Fibroblast of peridontal ligament (primary cell): ENCODE data around the gene GATC.
"Not testable (repeated sequence)": the region's sequence is repeated elsewhere in the genome, so short reads cannot be mapped to it uniquely, and the experiment has no call there.

Source experiments
- DNase-seq: peaks from one replicate; pipeline ENCODE4 v3.0.0-alpha.2; 2010; ENCODE audit errors: extremely low read depth

Gene GATC

DNA sequence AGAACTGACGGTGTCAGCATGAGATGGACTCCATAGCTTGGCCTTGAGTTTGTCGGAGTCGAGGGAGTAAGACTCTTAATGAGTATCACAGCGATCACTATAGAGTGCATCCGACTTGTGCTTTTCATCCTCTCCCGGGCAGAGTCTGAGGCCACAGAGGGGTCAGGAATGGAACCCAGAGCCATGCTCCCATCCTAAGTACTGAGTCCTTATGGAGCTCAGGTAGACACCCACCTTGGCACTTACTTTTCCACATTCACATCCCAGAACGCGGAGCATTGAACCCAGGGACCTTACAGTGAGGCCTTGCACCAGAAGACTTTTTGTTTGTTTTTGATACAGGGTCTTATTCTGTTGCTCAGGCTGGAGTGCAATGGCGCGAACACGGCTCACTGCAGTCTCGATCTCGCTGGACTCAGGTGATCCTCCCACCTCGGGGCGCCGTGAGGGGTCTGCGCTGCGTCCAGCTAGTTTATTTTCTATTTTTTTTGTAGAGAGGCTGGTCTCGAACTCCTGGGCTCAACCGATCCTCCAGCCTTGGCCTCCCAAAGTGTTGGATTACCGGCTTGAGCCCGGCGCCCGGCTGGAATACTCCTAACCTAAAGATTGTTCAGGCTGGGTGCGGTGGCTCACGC lies 24.0 kb downstream of the GATC start:
- peak; percentile 37 for DNase-seq

DNA sequence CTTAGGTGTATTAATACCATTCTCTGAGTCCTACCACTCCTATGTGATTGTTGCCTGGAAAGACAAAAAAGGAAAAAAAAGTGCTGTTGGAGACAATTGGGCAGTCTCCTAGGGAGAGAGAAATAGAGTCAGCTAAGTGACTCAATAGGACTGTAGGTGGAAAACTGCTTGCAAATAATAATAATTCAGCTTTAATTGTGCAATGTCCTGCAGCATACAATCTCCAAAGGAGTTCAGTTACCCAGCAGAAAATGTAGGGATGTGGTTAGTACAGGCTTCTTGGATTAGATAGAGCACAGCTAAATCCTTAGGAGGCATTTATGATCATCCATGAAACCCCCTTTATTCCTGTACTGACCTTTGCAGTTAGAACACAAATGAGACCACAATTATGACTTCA lies 26.3 kb downstream of the GATC start:
- DNase-seq, result no peak

DNA sequence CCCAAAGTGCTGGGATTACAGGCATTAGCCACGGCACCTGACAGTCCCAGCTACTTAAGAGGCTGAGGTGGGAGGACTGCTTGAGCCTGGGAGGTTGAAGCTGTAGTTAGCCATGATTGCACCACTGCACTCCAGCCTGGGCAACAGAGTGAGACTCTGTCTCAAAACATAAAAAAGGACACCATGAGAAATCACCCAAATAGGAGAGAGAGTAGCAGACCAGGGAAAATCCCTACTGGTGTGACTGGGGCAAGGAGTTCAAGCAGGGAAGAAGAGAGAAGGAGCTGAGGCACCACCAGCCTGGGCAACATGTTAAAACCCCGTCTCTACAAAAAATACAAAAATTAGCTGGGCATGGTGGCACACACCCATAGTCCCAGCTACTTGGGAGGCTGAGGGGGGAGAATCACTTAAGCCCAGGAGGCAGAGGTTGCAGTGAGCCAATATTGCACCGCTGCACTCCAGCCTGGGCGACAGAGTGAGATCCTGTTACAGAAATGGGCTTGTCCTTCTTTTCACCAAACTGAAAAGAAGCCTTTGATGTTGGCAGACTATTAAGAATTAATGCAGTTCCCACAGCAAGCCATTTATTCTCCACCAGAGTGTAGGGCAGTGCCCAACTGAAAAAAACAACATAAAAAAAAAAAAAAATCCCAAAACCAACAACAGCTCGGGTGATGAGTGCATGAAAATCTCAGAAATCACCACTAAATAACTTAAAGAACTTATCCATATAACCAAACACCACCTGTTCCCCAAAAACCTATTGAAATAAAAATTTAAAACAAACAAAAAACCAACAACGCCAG lies 27.8 kb downstream of the GATC start:
- no peak for DNase-seq

DNA sequence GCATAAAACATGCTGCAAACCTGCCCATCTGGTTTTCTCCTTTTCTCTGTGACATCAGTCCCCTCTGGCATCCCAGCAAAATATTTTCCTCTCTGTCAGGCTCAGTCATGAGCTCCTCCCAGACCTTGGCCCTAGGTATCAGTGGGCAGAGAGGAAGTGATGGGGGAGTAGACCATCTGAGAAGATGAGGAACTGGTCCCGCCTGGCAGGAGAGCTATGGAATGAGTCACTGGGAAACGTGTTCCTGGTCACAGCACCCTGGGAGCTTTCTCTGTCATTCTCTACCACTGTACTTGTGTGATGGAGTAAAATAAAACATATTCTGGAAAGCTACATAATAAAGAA lies 28.3 kb downstream of the GATC start:
- DNase-seq, result peak; percentile 29

DNA sequence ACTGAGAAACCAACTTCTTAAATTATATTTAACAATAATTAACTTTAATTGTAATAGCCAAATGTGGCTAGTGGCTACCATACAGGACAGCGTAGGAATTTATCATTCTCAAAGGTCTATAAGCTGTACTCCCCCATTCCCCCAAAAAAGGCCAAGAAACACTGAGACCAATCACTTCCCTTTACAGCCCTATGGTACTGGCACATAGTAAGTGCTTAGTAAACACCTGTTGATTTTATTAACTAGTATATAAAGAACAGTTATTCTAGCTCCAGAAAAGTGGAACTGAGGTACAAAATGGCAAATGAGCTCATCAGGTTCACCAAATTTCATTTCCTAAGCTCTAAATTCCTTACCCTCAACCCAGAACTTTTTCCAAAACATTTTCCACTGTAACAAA lies 29.4 kb downstream of the GATC start:
- DNase-seq, result no peak

DNA sequence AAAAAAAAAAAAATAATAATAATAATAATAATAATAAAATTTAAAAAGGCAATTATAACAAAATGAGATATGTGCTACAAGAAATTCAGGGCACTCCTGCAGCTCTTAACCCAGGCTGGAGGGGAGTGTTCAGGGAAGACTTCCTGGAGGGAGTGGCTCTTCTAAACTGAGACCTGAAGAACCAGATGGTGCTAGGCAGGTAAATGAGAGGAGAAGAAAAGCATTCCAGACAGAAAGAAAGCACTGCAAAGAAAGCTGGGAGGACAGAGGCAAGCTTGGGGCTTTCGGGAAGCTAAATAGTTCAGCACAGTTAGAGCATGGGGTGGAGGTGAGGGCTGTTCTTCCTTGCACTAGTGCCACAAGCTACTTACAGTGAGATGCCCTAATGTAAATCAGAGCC lies 33.2 kb downstream of the GATC start:
- DNase-seq, result no peak

DNA sequence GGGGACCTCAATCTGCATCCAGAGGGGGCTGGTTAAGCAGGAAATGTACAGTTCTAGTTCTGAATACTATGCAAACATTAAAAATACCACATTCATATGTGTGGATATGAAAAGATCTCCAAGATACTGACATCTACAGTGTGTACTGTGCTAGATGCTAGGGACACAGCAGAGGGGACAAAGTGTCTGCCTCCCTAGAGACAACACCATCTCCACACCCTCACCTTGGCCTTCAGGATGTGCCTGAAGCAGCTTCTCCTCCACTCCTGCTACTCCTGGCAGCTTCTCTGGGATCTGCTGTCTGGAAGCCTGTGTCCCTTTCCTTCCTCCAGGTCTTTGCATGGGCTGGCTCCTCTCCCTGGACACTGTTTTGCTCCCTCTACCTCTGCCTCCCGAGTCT lies 34.0 kb downstream of the GATC start:
- no peak for DNase-seq

DNA sequence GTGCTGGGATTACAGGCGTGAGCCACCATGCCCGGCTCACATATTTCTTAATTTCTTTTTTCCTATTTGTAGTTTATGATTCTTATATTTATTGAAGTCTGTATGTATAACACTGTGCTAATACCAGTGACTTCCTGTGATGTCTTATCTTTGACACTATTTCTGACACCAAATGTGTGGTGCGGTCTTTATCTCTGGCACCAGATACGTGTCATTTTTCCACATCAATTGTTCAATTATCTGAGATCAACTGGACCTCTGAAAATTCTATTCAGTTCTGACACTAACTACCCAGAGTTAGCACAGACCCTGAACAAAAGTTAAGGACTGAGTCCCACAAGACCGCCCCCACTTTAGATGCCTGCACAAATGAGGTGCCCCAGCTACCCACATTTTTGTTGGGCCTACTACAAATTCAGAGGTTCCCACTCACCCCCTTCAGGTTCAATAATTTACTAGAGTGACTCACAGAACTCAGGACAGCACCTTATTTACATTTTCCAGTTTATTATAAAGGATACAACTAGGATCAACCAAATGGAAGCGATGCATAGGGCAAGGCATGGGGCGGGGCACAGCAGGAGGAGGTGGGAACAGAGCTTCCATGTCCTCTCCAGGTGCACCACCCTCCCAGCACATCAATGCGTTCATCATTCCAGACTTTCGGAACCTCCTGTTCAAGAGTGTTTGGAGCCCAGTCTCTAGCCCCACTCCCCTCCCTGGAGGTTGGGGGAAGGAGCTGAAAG lies 35.0 kb downstream of the GATC start:
- DNase-seq, result no peak

DNA sequence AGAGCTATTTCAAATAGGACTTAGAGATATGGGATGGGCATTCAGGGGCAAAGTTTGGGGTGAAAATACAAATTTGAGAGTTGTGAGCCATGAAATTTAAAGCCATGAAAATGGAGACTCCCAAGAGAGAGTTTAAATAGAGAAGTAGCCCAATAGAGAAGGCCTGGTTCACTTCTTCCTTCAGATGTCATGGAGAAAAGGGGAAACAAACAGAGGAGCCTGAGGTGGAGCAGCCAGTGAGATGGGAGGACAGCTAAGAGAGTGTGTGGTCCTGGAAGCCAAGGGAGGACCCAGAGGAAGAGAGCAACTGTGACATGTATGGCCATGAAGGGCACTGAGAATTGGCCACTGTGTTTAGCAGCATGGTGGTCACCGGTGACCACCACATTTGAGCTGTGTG lies 37.4 kb downstream of the GATC start:
- no peak for DNase-seq

DNA sequence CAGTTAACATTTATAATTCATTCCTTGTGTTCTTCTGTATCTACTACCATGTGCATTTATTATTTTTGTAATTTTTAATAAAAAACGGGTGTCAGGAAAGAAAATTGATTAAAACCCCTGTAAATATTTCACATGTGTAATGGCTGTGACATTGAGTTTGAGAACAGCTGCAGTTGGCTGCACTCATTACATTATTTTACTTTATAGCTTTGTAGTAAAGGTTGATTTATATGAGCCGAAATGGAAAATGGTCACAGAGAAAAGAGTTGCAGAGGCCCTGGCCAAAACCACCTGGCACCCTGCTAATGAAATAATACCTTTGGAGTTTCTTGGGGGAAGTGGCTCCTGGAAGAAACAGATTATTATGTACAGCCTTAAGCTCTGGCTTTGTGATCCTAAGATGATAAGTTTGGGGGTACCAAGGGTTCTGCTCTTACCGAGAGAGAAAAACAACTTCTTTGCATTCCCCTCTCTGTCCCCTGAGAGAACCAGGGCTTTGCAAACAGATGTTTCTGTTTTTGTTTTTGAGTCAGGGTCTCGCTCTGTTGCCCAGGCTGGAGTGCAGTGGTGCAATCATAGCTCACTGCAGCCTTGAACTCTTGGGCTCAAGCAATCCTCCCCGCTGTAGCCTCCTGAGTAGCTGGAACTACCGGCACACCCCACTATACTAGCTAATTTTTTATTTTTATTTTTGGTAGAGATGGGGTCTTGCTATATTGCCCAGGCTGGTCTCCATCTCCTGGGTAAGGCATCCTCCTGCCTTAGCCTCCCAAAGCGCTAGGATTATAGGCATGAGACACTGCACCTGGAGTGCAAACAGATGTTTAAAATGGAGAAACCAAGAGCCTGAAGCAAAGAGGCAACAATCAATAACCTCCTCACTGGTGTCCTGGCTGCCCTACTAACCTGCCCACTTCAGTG lies 40.0 kb downstream of the GATC start:
- no peak for DNase-seq

DNA sequence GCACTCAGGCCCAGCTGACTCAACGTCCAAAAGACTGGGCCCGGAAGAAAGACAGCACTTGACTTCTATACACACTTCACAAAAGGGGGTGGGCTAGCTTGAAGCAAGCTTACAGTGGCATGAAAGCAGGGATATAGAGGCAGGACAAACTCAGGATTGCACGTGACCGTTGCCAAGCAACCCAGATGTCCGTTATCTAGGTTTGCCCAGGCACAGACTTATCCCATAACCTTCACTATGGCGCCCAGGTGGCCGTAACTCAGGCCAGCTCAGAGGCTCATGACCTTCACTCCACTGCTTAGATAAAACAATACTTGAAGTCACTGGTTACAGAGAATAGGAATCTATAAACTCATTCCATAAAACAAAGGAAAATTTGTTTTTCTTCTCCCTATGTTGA lies 41.3 kb downstream of the GATC start:
- not testable (repeated sequence) for DNase-seq

DNA sequence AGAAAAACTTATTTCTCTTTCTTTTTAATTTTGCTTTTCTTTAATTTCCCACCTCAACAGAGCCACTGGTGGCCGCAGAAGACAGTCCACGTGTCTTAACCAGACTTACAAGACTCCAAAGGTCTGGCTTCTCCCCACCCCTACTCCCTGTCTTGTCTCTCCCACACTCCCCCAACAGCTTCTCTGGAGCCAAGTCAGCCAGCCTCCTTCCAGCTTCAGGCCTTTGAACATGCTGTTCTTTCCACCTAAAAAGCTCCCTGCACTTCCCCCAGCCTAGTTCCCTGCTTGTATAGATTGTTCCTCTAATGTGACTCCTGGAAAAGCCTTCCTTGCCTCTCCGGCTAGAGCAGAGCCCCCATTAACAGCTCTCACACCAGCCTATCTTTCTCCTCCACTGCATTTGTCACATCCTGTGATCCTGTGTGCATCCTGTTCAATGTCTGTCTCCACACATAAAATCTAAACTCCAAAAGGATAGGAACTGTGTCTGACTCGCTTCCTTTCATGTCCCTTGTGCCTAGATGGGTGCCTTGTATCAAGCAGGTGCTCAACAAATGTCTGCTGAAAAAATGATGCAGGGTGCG lies 41.9 kb downstream of the GATC start:
- no peak for DNase-seq

DNA sequence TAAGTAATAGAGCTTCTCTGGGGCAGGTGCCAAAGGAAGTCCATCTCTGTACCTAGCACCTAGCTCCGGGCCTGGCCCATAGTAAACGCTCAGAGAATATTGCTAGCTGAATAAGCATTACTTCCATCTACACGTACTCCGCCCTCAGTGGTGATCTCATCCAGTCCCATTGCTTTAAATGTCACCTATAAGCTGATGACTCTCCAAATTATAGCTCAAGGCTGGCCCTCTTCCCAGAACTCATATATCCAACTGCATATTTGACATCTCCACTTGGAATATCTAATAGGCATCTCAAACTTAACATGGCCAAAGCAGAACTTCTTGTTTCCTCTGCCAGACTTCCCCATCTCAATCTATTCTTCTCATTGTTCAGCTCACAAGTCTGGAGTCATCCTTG lies 42.8 kb downstream of the GATC start:
- no peak for DNase-seq

DNA sequence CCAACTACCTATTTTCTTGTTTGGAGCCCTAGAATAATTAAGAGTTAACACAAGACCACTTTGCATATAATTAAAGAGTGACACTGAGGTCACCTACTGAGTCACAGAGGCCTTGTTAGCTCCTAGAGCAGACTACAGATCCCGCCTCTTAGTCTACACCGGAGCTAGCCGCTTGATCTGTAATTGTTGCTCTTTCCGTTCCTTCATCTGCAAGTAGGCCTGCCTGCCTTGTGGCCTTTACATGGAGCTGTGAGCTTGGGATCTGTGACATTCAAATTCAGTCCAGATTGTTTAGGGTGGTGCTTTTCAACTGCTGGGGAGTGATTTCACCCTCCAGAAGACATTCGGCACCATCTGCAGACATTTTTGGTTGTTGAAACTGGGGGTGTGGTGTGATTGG lies 44.1 kb downstream of the GATC start:
- no peak for DNase-seq

DNA sequence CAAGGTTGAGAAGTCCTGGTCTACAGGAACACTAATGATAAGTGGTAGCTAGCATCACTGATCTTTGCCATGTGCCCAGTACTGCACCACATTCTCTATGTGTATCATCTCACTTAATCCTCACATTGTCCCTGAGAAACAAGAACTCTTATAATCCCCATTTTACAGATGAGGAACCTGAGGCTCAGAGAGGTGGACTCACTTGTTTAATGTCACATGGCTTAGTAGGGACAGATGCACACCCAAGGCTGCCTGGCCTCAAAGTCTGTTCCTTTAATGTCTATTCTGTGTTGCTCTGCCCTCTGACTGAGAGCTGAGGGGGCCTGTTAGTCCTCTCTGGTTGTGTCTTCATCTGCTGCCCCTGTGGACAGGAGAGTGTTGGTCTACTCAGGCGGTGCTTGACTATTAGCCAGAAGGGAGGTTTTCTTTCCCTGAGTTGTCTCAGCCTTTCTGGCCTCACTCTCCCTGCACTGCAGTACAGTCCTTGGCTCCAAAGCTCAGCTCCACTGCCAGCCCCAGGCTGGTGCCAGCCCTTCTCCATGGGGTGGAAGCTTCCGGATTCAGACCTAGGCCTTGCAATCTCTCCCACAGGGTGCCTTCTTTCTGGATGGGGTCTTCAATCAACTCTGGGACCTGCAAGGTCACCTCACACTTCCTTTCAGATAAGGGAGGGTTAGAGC lies 44.7 kb downstream of the GATC start:
- no peak for DNase-seq

DNA sequence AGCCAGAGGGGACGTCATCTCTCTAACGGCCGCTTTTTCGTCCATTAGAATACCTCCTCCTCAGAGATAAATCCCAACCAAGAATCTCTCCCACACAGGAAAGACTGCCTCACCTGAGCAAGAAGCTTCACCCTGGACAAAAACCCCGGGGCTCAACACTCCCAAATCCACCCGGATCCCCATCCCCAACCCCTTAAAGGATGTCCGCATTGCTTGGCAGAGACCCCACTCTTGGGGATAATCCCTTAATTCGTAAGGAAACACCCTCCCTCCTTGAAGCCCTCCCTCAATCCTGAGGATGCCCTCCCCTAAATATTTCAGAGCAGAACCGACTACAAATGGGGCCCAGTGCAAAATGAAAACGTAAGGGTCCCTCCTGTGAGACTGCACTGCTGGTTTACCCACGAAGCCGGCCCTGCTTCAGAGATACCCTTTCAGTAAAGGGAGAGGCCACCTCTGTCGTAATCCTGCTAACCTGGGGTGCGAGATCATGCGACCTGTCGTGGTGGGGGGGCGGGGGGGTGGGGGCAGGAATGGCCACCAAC lies 49.0 kb downstream of the GATC start:
- DNase-seq, result peak; percentile 10

DNA sequence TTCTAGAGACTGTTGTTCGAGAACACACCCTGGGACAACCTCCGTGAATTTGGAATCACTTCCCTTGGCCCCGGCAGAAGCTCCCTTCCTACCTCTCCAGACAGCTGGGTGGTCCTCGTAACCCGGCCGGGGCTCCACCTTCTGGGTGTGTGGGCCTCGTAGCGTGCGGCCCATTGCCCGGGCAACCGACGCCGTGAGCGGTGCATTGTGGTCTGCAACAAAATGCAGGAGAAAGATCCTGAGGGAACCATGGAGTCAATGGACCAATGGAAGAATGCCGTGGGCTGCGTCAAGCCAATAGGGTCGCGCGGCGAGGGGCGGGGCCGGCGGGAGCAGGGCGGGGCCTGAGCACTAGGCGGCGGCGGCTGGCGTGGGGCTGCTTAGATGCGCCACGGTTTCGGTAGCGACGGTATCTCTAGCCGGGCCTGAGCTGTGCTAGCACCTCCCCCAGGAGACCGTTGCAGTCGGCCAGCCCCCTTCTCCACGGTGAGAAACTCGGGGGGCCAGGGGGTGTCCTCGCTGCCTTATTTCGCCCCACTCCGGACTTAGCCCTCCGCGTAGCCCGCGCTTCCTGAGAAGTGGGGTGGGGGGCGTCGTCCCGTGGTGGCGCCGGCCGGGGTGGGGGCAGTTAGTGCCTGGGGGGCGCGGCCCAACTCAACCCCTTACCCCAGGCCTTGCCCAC lies 49.6 kb downstream of the GATC start, which contains the start of gene DYNLL1:
TSS of gene DYNLL1 (plus strand) at position 383 of the 682 bp plus-strand sequence. CDS start 309 bp downstream, outside the sequence.
- DNase-seq, result peak; percentile 95

DNA sequence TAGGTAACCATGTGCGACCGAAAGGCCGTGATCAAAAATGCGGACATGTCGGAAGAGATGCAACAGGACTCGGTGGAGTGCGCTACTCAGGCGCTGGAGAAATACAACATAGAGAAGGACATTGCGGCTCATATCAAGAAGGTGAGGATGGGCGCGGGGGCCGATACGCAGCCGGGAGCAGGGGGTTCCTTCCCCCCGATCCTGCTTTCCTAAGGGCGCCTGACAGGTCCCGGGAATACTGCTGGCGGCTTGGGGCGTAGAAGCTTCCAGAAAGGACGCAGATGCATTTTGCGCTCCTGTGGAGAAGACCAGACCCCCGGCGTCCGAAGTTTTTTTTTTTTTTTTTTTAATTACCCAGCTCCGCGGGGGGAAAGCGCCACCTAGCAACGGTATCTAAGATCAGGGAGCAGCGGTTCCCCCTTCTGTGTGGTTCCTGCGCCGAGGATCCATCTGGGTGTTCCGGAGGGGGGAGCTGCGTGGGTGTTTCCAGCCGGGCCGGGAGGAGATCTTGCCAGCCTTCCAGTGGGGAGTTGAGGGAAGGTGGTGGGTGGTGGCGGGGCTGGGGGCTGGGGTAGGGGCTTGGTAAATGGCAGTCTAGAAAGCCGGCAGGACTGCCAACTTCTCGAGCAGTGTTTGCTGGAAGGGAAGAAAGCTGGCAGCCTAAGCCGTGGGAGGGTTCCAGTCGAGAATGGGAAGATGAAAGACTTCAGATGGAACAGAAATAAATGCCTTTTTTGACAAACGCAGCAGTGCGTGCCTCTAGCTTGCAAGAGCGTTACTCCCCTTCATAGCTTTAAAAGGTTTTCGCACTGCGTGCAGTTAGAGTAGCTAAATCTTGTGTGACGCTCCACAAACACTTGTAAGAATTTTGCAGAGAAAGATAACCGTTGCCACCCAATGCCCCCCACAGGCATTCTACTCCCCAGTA lies 50.4 kb downstream of the GATC start:
- peak; percentile 31 for DNase-seq
